ENCODE results near the gene SCN9A.

The SCN9A gene

DNA sequence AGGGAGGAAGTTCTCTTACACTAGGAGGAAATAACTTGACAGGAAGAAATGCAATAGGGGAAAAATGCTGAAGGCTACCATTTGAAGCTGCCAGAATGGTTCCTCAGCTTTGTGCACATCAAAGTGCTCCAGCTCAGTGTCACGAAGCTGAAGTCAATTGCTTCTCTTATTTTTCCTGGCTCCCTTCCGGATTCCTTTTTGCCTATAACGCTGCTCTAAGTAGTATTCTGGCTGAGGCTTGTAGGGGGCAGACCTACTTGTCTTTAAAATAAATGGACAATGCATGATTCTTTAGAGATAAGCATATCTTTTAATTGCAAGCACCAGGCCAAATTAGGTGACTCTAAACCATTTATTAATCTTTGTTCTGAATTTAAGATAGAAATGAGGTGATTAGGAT, 187.7 kb downstream of the SCN9A start:
- H3K4me2 ChIP-seq: peak overlapping the region in 2 of 11 experiments; percentile 36 to 46; a peak in 3 of 22 replicates
- no peaks in the 10 kb centered on the region for H3K36me3 ChIP-seq
- H4K20me1 ChIP-seq: no peaks in the 10 kb centered on the region
- H3K27ac ChIP-seq: no peak overlapping the region
- H3K4me1 ChIP-seq: peaks cover 0 to 8% (median 0%) of the 10 kb centered on the region in 10 experiments; a peak in 5 of 20 replicates
- H3K4me3 ChIP-seq: no peak overlapping the region
- no peak overlapping the region for H3K9ac ChIP-seq
- H3K9me3 ChIP-seq (replicated peaks in 1 of 11): no peaks in the 10 kb centered on the region
- no peak for TF ChIP-seq Cebpa-rat (IDR thresholded peaks at IDR 0.05)
- no peaks in the 10 kb centered on the region for H3K27me3 ChIP-seq

DNA sequence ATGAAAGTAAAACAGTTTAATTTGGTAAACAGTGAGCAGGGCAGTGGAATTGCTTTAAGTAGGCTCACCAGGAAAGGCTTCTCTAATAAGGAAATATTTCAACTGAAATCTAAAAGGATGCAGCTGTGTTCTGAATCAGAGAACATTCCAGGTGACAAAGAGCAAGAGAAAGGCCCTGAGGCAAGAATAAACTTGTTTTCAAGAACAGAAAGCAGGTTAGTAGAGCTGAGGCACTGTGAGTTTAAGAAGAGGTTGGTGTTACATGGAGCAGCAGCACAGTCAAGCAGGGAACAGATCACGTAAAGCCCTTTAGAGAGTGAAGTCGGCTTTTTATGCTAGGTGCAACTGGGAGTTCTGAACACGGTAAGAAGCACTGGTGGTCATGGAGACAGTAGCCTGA, 191.0 kb downstream of the SCN9A start:
- Histone ChIP-seq H3K36me3 (no peaks in the 10 kb centered on the region), H4K20me1 (no peaks in the 10 kb centered on the region), H3K9ac (no peak overlapping the region), H3K4me2 (no peak overlapping the region), H3K9me3 (replicated peaks in 1 of 11) (no peaks in the 10 kb centered on the region), H3K4me1 (peaks cover 0 to 8% (median 0%) of the 10 kb centered on the region in 10 experiments; a peak in 5 of 20 replicates), H3K27me3 (no peaks in the 10 kb centered on the region), H3K27ac (no peak overlapping the region), H3K4me3 (no peak overlapping the region)
- TF ChIP-seq Cebpa-rat (IDR thresholded peaks at IDR 0.05): no peak

DNA sequence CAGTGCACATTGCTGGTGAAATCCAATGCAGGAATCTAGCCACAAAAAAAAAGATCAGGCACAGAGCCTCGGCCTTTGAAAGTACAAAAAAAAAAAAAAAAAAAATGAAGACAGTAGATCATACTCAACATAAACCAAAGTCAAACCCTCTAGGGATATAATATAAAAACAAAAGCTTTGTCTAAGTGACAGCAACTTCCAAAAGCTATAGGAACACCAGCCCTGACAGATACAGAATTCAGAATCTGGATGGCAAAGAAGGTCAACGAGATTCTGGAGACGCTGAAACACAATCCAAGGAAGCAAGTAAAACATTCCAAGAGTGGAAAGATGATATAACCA, 194.0 kb downstream of the SCN9A start:
- no peak overlapping the region for H3K4me3 ChIP-seq
- TF ChIP-seq Cebpa-rat (IDR thresholded peaks at IDR 0.05): no peak
- H3K9me3 ChIP-seq (replicated peaks in 1 of 11): no peaks in the 10 kb centered on the region
- H3K27ac ChIP-seq: no peak overlapping the region
- no peak overlapping the region for H3K4me2 ChIP-seq
- peaks cover 0 to 5% (median 3%) of the 10 kb centered on the region in 10 experiments; a peak in 6 of 20 replicates for H3K4me1 ChIP-seq
- no peaks in the 10 kb centered on the region for H4K20me1 ChIP-seq
- H3K36me3 ChIP-seq: no peaks in the 10 kb centered on the region
- H3K27me3 ChIP-seq: no peaks in the 10 kb centered on the region
- no peak overlapping the region for H3K9ac ChIP-seq

DNA sequence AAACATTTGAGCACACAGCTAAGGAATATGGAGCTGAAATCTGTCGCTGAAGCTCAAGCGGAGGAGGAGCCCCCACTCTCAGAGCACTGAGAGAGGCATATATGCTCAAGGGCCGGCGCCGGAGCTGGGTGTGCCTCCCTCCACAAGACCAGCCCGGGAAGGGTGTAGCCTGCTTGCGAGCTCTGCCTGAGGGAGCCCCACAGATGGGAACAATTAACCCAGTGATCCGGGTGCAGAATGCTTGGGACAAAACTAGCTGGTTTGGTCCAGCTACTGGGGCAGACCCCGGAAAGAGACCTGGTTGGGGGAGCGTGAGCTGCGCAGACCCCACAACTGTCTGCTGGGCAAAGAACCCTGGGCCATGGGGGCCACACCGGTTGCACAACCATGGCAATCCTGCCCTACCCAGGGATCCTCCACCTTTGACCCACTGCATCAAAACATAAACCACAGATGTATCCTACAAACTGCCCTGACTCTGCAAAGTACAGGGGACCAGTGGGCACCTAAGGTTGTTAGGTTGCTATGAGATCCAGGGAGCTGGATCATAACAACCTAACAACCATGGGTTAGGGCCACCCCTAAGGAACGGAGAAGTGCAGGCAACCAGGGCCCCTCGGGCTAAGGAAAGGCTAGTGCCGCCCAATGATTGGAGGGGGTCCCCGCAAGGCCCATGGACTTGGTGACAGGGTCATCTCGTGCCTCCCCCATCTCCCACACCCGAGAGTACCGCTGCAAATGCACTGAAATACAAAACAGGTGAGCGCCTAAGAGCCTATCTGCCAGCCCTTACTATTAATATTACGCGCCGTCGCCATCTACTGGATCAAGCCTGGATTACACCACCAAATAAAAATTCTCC, 194.6 kb downstream of the SCN9A start:
- H3K4me1 ChIP-seq: peaks cover 0 to 12% (median 8%) of the 10 kb centered on the region in 10 experiments; a peak in 10 of 20 replicates
- no peak overlapping the region for H3K27ac ChIP-seq
- no peaks in the 10 kb centered on the region for H3K9me3 ChIP-seq (replicated peaks in 1 of 11)
- no peaks in the 10 kb centered on the region for H4K20me1 ChIP-seq
- no peaks in the 10 kb centered on the region for H3K36me3 ChIP-seq
- H3K4me3 ChIP-seq: no peak overlapping the region
- no peak overlapping the region for H3K9ac ChIP-seq
- TF ChIP-seq Cebpa-rat (IDR thresholded peaks at IDR 0.05): no peak
- H3K4me2 ChIP-seq: no peak overlapping the region
- no peaks in the 10 kb centered on the region for H3K27me3 ChIP-seq

DNA sequence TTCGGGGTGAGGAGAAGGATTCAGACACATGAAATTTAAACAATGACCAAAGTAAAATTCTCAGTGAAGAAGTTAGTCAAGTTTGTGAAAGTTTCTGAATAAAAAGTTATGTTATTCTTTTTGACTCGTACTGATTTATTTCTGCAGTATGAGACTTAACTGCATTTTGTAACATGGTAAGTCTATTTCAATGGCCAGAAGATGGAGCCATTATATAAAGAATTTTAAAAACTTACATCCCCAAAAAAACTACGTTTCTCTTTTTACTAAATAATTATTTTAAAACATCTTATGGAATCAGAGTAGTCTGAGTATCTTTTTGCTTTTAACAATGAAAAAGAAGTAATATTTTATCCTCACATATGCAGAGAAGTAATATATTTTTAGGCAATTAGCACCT, 196.5 kb downstream of the SCN9A start:
- no peaks in the 10 kb centered on the region for H3K36me3 ChIP-seq
- no peak overlapping the region for H3K4me2 ChIP-seq
- H3K4me1 ChIP-seq: peaks cover 0 to 12% (median 8%) of the 10 kb centered on the region in 10 experiments; a peak in 11 of 20 replicates
- no peaks in the 10 kb centered on the region for H4K20me1 ChIP-seq
- TF ChIP-seq Cebpa-rat (IDR thresholded peaks at IDR 0.05): no peak
- no peak overlapping the region for H3K9ac ChIP-seq
- no peaks in the 10 kb centered on the region for H3K9me3 ChIP-seq (replicated peaks in 1 of 11)
- no peak overlapping the region for H3K4me3 ChIP-seq
- H3K27me3 ChIP-seq: no peaks in the 10 kb centered on the region
- no peak overlapping the region for H3K27ac ChIP-seq

DNA sequence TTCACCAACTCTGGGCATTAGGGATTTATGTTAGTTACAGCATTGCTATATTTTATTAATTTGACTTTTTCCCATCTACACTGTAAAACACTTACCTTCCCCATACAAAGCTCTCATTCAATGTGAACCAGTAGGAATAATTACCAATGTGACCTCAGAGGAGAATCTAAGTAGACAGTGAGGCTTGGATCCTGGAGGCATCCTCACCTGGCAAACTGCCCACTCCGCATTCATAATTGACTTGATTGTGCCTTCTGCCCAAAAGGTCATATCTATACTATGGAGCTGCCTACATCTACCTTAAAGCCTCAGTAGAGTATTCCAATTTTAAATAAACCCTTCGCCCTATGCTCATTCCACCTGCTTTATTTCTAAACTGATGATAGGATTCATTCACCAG, 202.5 kb downstream of the SCN9A start:
- no peak for TF ChIP-seq Cebpa-rat (IDR thresholded peaks at IDR 0.05)
- no peak overlapping the region for H3K4me3 ChIP-seq
- no peaks in the 10 kb centered on the region for H3K27me3 ChIP-seq
- H4K20me1 ChIP-seq: no peaks in the 10 kb centered on the region
- no peak overlapping the region for H3K9ac ChIP-seq
- H3K9me3 ChIP-seq (replicated peaks in 1 of 11): no peaks in the 10 kb centered on the region
- H3K27ac ChIP-seq: no peak overlapping the region
- H3K36me3 ChIP-seq: no peaks in the 10 kb centered on the region
- no peak overlapping the region for H3K4me2 ChIP-seq
- peaks cover 0 to 26% (median 12%) of the 10 kb centered on the region in 10 experiments; a peak in 16 of 20 replicates for H3K4me1 ChIP-seq

DNA sequence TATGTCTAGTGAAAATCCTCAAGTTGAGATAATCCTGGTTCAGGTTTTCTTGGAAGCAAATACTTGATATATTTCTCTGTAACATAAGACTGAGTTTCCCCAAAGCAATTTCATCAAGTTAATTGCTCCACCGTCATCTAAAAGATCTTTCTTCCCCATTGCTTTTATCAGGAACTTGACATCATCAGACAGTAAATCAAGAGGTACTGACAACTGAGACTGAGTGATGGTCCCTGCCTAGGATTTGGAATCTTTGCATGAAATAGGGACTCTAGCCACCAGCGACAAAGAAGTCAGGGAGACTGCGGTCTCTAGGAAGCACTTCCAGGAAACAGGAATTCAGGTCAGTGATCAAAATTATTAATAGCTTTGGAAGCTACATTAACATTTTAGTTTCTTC, 204.5 kb downstream of the SCN9A start:
- peaks cover 0 to 26% (median under 1%) of the 10 kb centered on the region in 10 experiments; a peak in 11 of 20 replicates for H3K4me1 ChIP-seq
- no peaks in the 10 kb centered on the region for H3K9me3 ChIP-seq (replicated peaks in 1 of 11)
- H3K27me3 ChIP-seq: no peaks in the 10 kb centered on the region
- peak overlapping the region in 2 of 11 experiments; percentile 39 to 55; a peak in 4 of 22 replicates for H3K4me2 ChIP-seq
- H3K27ac ChIP-seq: no peak overlapping the region
- H3K4me3 ChIP-seq: no peak overlapping the region
- H3K9ac ChIP-seq: no peak overlapping the region
- no peak for TF ChIP-seq Cebpa-rat (IDR thresholded peaks at IDR 0.05)
- no peaks in the 10 kb centered on the region for H3K36me3 ChIP-seq
- no peaks in the 10 kb centered on the region for H4K20me1 ChIP-seq

DNA sequence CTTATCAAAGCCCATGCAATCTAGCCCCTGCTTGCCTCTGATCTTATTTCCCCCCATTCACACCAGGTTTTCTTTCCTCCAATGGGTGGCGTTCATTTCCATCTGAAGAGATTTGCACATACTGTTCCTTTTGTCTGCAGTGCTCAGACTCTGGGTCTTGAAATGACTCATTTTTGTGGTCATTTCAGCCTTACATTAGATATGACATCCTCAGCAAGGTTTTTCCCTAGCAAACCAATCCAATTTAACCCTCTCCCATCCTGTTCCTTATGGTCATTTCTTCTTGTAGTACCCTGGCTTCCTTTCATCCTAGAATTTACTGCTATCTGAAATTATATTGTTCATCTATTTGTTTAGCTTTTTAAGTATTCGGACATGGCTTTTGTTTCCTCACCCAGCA, 205.4 kb downstream of the SCN9A start:
- H3K4me1 ChIP-seq: peaks cover 0 to 25% (median 0%) of the 10 kb centered on the region in 10 experiments; a peak in 6 of 20 replicates
- no peaks in the 10 kb centered on the region for H4K20me1 ChIP-seq
- no peak for TF ChIP-seq Cebpa-rat (IDR thresholded peaks at IDR 0.05)
- H3K9me3 ChIP-seq (replicated peaks in 1 of 11): no peaks in the 10 kb centered on the region
- peak overlapping the region in 3 of 11 experiments; percentile 7 to 55 (median 34); a peak in 4 of 22 replicates for H3K4me2 ChIP-seq
- H3K27ac ChIP-seq: no peak overlapping the region
- no peak overlapping the region for H3K4me3 ChIP-seq
- H3K9ac ChIP-seq: no peak overlapping the region
- H3K36me3 ChIP-seq: no peaks in the 10 kb centered on the region
- H3K27me3 ChIP-seq: no peaks in the 10 kb centered on the region

DNA sequence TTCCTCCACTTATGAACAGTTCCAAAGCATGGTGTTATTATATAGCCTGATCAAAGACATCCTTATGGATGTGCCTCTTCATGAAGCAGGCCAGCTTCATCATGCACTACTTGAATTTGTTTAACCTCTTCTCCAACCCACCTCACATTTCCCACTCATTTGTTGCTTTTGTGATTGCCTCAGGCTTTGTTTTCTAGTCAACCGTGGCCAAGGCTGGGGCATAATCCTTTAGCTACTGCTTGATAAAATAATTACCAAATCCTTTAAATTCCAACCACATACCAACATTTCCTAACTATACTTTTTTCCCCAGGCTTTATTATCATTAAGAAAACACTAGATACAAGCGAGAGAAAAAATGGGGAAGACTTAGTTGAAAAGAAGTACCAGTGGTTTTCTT, 208.3 kb downstream of the SCN9A start:
- H3K27ac ChIP-seq: no peak overlapping the region
- H3K4me2 ChIP-seq: no peak overlapping the region
- H3K27me3 ChIP-seq: no peaks in the 10 kb centered on the region

DNA sequence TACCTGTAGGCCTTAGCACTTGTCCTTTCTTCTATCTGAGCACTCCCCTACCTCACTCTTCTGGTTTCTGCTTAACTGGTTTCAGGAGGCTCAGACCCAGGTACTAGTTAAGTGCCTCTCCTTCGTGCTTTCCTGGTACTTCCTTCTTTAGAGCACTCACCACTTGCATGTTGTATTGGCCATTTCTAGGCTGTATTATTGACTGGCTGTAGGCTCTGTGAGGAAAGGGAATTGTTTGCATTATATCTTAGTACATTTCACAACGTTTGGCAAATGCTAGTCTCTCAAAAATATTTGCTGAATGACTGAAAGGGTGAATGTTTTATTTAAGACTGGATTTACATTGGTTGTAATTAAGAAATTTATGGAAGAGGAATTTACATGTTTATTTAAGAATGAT, 212.0 kb downstream of the SCN9A start:
- H3K9me3 ChIP-seq (replicated peaks in 1 of 11): no peaks in the 10 kb centered on the region
- no peak overlapping the region for H3K27ac ChIP-seq
- no peak overlapping the region for H3K9ac ChIP-seq
- no peaks in the 10 kb centered on the region for H3K4me1 ChIP-seq
- H3K4me3 ChIP-seq: no peak overlapping the region
- no peak for TF ChIP-seq Cebpa-rat (IDR thresholded peaks at IDR 0.05)
- H4K20me1 ChIP-seq: no peaks in the 10 kb centered on the region
- no peaks in the 10 kb centered on the region for H3K27me3 ChIP-seq
- H3K36me3 ChIP-seq: no peaks in the 10 kb centered on the region
- no peak overlapping the region for H3K4me2 ChIP-seq

More for the DNA sequence above, 208.3 kb downstream of the SCN9A start:
- H3K9ac ChIP-seq: no peak overlapping the region
- no peaks in the 10 kb centered on the region for H3K9me3 ChIP-seq (replicated peaks in 1 of 11)
- peaks cover 0 to 24% (median 0%) of the 10 kb centered on the region in 10 experiments; a peak in 6 of 20 replicates for H3K4me1 ChIP-seq
- no peak for TF ChIP-seq Cebpa-rat (IDR thresholded peaks at IDR 0.05)
- H4K20me1 ChIP-seq: no peaks in the 10 kb centered on the region
- H3K36me3 ChIP-seq: no peaks in the 10 kb centered on the region
- H3K4me3 ChIP-seq: no peak overlapping the region
